ENCODE measurements around the gene TNFRSF14. TPM values are rescaled to one million over a fixed set of nuclear protein-coding genes. Genes with fewer than 3 reads are reported as not detected.

Gene TNFRSF14
- total and polyA plus RNA-seq, 2 of the 13 experiments (the other 11 are each of a cell fraction or from before 2014, with no cell fraction given): 11.9 to 49.9 TPM

DNA sequence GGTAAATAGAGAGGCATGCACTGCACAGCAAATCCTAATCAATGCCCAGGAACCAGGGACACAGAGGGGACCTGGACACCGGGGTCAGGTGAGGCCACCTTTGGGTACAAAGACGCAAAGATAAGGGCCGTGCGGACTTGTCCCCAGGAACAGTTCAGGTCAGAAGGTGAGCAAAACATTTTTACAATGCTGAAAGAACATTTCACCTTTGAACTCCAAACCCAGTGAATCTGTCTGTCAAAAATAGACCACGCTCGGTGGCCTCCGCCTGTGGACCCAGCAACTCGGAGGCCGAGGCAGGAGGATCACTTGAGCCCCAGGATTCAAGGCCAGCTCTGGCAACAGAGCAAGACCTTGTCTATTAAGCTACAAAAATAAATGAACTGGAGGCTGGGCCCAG is 15.2 kb downstream of the TNFRSF14 start (continued):
- TF ChIP-seq, protein P1, sequence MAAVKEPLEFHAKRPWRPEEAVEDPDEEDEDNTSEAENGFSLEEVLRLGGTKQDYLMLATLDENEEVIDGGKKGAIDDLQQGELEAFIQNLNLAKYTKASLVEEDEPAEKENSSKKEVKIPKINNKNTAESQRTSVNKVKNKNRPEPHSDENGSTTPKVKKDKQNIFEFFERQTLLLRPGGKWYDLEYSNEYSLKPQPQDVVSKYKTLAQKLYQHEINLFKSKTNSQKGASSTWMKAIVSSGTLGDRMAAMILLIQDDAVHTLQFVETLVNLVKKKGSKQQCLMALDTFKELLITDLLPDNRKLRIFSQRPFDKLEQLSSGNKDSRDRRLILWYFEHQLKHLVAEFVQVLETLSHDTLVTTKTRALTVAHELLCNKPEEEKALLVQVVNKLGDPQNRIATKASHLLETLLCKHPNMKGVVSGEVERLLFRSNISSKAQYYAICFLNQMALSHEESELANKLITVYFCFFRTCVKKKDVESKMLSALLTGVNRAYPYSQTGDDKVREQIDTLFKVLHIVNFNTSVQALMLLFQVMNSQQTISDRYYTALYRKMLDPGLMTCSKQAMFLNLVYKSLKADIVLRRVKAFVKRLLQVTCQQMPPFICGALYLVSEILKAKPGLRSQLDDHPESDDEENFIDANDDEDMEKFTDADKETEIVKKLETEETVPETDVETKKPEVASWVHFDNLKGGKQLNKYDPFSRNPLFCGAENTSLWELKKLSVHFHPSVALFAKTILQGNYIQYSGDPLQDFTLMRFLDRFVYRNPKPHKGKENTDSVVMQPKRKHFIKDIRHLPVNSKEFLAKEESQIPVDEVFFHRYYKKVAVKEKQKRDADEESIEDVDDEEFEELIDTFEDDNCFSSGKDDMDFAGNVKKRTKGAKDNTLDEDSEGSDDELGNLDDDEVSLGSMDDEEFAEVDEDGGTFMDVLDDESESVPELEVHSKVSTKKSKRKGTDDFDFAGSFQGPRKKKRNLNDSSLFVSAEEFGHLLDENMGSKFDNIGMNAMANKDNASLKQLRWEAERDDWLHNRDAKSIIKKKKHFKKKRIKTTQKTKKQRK (IDR thresholded peaks at IDR 0.05; ENCODE audit: low read length): no peak
- TF ChIP-seq WIZ (CRISPR knock-in tag; IDR thresholded peaks at IDR 0.05) (no peak), ZNF569 (CRISPR knock-in tag; IDR thresholded peaks at IDR 0.05; ENCODE audit: borderline replicate concordance) (no peak), DNMT3B (CRISPR knock-in tag; conservative IDR thresholded peaks at IDR 0.05) (no peak), YY1 (IDR thresholded peaks at IDR 0.05; ENCODE audit: insufficient read depth, insufficient replicate concordance, low read depth, low read length) (no peak), RARA (CRISPR knock-in tag; IDR thresholded peaks at IDR 0.05) (peak; percentile 91), ZNF33B (CRISPR knock-in tag; IDR thresholded peaks at IDR 0.05) (no peak), NFRKB (IDR thresholded peaks at IDR 0.05) (no peak), ZNF768 (CRISPR knock-in tag; IDR thresholded peaks at IDR 0.05) (no peak), RNF2 (conservative IDR thresholded peaks at IDR 0.05; ENCODE audit: low read depth) (no peak), ZNF747 (CRISPR knock-in tag; IDR thresholded peaks at IDR 0.05; ENCODE audit: borderline replicate concordance) (peak; percentile 56; the same call in 1 of the 2 replicates), GTF2F1 (IDR thresholded peaks at IDR 0.05; ENCODE audit: low read length) (no peak), GATAD1 (CRISPR knock-in tag; IDR thresholded peaks at IDR 0.05) (no peak)
- TF ChIP-seq, protein P2, sequence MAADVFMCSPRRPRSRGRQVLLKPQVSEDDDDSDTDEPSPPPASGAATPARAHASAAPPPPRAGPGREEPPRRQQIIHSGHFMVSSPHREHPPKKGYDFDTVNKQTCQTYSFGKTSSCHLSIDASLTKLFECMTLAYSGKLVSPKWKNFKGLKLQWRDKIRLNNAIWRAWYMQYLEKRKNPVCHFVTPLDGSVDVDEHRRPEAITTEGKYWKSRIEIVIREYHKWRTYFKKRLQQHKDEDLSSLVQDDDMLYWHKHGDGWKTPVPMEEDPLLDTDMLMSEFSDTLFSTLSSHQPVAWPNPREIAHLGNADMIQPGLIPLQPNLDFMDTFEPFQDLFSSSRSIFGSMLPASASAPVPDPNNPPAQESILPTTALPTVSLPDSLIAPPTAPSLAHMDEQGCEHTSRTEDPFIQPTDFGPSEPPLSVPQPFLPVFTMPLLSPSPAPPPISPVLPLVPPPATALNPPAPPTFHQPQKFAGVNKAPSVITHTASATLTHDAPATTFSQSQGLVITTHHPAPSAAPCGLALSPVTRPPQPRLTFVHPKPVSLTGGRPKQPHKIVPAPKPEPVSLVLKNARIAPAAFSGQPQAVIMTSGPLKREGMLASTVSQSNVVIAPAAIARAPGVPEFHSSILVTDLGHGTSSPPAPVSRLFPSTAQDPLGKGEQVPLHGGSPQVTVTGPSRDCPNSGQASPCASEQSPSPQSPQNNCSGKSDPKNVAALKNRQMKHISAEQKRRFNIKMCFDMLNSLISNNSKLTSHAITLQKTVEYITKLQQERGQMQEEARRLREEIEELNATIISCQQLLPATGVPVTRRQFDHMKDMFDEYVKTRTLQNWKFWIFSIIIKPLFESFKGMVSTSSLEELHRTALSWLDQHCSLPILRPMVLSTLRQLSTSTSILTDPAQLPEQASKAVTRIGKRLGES (CRISPR knock-in tag; IDR thresholded peaks at IDR 0.05; ENCODE audit: borderline replicate concordance): no peak
- TF ChIP-seq, protein P3, sequence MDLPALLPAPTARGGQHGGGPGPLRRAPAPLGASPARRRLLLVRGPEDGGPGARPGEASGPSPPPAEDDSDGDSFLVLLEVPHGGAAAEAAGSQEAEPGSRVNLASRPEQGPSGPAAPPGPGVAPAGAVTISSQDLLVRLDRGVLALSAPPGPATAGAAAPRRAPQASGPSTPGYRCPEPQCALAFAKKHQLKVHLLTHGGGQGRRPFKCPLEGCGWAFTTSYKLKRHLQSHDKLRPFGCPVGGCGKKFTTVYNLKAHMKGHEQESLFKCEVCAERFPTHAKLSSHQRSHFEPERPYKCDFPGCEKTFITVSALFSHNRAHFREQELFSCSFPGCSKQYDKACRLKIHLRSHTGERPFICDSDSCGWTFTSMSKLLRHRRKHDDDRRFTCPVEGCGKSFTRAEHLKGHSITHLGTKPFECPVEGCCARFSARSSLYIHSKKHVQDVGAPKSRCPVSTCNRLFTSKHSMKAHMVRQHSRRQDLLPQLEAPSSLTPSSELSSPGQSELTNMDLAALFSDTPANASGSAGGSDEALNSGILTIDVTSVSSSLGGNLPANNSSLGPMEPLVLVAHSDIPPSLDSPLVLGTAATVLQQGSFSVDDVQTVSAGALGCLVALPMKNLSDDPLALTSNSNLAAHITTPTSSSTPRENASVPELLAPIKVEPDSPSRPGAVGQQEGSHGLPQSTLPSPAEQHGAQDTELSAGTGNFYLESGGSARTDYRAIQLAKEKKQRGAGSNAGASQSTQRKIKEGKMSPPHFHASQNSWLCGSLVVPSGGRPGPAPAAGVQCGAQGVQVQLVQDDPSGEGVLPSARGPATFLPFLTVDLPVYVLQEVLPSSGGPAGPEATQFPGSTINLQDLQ (CRISPR knock-in tag; IDR thresholded peaks at IDR 0.05): no peak
- TF ChIP-seq, protein P4, sequence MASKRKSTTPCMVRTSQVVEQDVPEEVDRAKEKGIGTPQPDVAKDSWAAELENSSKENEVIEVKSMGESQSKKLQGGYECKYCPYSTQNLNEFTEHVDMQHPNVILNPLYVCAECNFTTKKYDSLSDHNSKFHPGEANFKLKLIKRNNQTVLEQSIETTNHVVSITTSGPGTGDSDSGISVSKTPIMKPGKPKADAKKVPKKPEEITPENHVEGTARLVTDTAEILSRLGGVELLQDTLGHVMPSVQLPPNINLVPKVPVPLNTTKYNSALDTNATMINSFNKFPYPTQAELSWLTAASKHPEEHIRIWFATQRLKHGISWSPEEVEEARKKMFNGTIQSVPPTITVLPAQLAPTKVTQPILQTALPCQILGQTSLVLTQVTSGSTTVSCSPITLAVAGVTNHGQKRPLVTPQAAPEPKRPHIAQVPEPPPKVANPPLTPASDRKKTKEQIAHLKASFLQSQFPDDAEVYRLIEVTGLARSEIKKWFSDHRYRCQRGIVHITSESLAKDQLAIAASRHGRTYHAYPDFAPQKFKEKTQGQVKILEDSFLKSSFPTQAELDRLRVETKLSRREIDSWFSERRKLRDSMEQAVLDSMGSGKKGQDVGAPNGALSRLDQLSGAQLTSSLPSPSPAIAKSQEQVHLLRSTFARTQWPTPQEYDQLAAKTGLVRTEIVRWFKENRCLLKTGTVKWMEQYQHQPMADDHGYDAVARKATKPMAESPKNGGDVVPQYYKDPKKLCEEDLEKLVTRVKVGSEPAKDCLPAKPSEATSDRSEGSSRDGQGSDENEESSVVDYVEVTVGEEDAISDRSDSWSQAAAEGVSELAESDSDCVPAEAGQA (IDR thresholded peaks at IDR 0.05; ENCODE audit: low read depth): no peak
- TF ChIP-seq, protein P4 (CRISPR knock-in tag; IDR thresholded peaks at IDR 0.05; ENCODE audit: borderline replicate concordance): no peak

Measured in HepG2 (cell line).